ENCODE measurements around the gene MCF2L2.

The MCF2L2 gene

GRCh38 chr3:183131735-183132134 is 296.7 kb downstream of the MCF2L2 start:
- DNase-seq (ENCODE audit: low read depth in 2 of 2), result no peak

- no peak for DNase-seq (ENCODE audit: low read depth in 2 of 2)
These were observed 297.2 kb downstream of the MCF2L2 start for GRCh38 chr3:183131186-183131725.

GRCh38 chr3:183129243-183129642 is 299.2 kb downstream of the MCF2L2 start:
- DNase-seq (ENCODE audit: low read depth in 2 of 2), result no peak

GRCh38 chr3:183128709-183129108 is 299.7 kb downstream of the MCF2L2 start:
- DNase-seq (ENCODE audit: low read depth in 2 of 2), result no peak
